ENCODE measurements around the gene CENPK.
"Not testable (repeated sequence)": the region's sequence is repeated elsewhere in the genome, so short reads cannot be mapped to it uniquely, and the experiment has no call there.

The CENPK gene, protein sequence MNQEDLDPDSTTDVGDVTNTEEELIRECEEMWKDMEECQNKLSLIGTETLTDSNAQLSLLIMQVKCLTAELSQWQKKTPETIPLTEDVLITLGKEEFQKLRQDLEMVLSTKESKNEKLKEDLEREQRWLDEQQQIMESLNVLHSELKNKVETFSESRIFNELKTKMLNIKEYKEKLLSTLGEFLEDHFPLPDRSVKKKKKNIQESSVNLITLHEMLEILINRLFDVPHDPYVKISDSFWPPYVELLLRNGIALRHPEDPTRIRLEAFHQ

DNA sequence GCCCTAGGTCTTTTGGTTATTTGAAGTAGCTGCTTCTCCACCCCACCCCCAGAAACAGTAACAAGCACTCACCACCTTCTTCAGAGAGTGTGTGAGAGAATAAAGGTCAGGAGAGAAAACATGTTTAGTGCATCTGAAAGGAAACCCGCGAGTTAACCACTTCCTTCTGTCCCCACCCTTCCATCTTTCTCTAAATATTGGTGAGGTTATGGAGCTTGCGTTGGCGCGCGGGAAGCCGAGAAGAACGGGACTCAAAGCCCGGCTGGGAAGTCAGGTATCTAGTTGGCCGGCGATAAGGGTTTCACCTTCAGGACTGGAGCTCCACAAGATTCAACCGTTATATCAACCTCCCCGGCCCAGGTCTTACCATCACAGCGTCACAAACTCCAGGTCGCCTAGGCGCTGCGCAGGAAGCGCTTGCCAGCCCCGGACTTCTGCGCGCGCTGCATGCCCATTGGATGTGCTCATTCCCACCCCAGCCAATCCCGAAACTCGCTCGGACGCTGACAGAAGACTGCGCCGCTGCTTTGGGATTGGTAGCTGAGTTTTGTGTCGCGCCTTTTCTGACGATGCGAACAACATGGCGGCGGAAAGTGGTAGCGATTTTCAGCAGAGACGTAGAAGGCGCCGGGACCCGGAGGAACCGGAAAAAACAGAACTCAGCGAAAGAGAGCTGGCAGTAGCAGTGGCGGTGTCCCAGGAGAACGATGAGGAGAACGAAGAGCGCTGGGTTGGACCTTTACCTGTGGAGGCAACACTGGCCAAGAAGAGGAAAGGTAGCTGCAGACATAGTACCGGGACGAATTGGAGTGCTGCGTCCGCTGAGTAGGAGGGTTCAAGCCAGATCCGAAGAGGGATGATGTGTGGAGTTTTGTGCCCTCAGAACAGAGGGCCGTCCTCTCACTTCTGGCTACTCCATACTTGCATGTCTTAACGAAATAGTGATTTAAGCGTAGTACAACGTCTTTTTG is at the start of gene CENPK, which contains the start of gene PPWD1:
Gene CENPK, minus strand, starts transcription at position 438 of the 971 bp plus-strand sequence. CDS start 8,261 bp downstream, outside the sequence.
Gene PPWD1, plus strand, starts transcription at position 566 of the 971 bp plus-strand sequence. Its CDS starts 15 bp downstream, at position 581.
- ChIA-PET POLR2A (interaction anchor here (0.6 to 1.8 kb wide), 16 partner anchors 9 to 931 kb away, joined by 3 to 10 read pairs (median 4); partner anchors contain the start of genes ADAMTS6, SREK1 and TRIM23), CTCF (no interaction called here)

DNA sequence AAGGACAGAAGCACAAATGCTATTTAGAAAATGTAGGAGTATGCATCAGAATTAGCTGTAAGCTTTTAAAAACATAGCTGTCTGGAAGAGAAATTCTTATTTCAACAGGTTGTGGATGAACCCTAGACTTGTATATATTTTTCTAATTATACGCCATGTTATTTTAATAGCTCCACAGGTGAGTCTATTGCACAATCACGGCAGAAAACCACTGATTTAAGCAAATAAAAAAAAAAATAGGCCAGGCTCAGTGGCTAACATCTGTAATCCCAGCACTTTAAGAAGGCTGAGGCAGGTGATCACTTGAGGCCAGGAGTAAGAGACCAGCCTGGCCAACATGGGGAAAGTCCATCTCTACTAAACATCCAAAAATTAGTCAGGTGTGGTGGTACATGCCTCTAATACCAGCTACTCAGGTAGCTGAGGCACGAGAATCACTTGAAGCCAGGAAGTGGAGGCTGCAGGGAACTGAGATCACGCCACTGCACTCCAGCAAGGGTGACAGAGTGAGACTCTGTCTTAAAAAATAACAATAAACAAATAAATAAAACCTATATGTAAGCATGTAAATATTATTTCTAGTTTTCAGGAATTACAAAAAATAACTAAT is 49.4 kb upstream of the CENPK start:
- no peak for TF ChIP-seq ZNF384 (IDR thresholded peaks at IDR 0.05)
- TF ChIP-seq TARDBP (IDR thresholded peaks at IDR 0.05), result no peak
- no peak for TF ChIP-seq HDGF (IDR thresholded peaks at IDR 0.05; ENCODE audit: borderline replicate concordance)
- TF ChIP-seq FOXK2 (IDR thresholded peaks at IDR 0.05), result no peak
- no peak for TF ChIP-seq SUZ12 (IDR thresholded peaks at IDR 0.05)
- no peak for TF ChIP-seq BHLHE40 (IDR thresholded peaks at IDR 0.05; ENCODE audit: borderline replicate concordance)
- TF ChIP-seq FOXA1 (IDR thresholded peaks at IDR 0.05), result no peak
- TF ChIP-seq, protein P1, sequence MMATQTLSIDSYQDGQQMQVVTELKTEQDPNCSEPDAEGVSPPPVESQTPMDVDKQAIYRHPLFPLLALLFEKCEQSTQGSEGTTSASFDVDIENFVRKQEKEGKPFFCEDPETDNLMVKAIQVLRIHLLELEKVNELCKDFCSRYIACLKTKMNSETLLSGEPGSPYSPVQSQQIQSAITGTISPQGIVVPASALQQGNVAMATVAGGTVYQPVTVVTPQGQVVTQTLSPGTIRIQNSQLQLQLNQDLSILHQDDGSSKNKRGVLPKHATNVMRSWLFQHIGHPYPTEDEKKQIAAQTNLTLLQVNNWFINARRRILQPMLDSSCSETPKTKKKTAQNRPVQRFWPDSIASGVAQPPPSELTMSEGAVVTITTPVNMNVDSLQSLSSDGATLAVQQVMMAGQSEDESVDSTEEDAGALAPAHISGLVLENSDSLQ (IDR thresholded peaks at IDR 0.05), result no peak
- TF ChIP-seq LEF1 (IDR thresholded peaks at IDR 0.05; ENCODE audit: borderline replicate concordance), result no peak
- no peak for TF ChIP-seq SP1 (IDR thresholded peaks at IDR 0.05)
- TF ChIP-seq ARNT (IDR thresholded peaks at IDR 0.05), result no peak
- no peak for TF ChIP-seq FOXM1 (IDR thresholded peaks at IDR 0.05; ENCODE audit: borderline replicate concordance)
- TF ChIP-seq L3MBTL2 (conservative IDR thresholded peaks at IDR 0.05), result no peak
- no peak for TF ChIP-seq CTBP1 (IDR thresholded peaks at IDR 0.05; ENCODE audit: borderline replicate concordance)
- no peak for TF ChIP-seq ELF4 (IDR thresholded peaks at IDR 0.05)

More for the DNA sequence above, at the start of gene CENPK, which contains the start of gene PPWD1:
- DNase-seq (ENCODE audit: extremely low spot score), result peak; percentile 92
- TF ChIP-seq ELF4 (IDR thresholded peaks at IDR 0.05), result peak; percentile 52
- no peak; the same call in 1 of the 2 replicates for TF ChIP-seq FOXM1 (IDR thresholded peaks at IDR 0.05; ENCODE audit: borderline replicate concordance)
- peak; percentile 93 for TF ChIP-seq NFRKB (IDR thresholded peaks at IDR 0.05)
- TF ChIP-seq LEF1 (IDR thresholded peaks at IDR 0.05; ENCODE audit: borderline replicate concordance), result no peak
- no peak for TF ChIP-seq CTBP1 (IDR thresholded peaks at IDR 0.05; ENCODE audit: borderline replicate concordance)
- TF ChIP-seq TARDBP (IDR thresholded peaks at IDR 0.05), result no peak
- no peak for TF ChIP-seq BHLHE40 (IDR thresholded peaks at IDR 0.05; ENCODE audit: borderline replicate concordance)
- peak; percentile 95 for TF ChIP-seq L3MBTL2 (conservative IDR thresholded peaks at IDR 0.05)
- TF ChIP-seq, protein P1 (IDR thresholded peaks at IDR 0.05), result no peak
- no peak for TF ChIP-seq FOXK2 (IDR thresholded peaks at IDR 0.05)
- no peak for TF ChIP-seq ARNT (IDR thresholded peaks at IDR 0.05)
- TF ChIP-seq SUZ12 (IDR thresholded peaks at IDR 0.05), result no peak
- no peak for TF ChIP-seq SP1 (IDR thresholded peaks at IDR 0.05)
- no peak for TF ChIP-seq ZNF384 (IDR thresholded peaks at IDR 0.05)
- TF ChIP-seq FOXA1 (IDR thresholded peaks at IDR 0.05), result no peak
- no peak for TF ChIP-seq HDGF (IDR thresholded peaks at IDR 0.05; ENCODE audit: borderline replicate concordance)

DNA sequence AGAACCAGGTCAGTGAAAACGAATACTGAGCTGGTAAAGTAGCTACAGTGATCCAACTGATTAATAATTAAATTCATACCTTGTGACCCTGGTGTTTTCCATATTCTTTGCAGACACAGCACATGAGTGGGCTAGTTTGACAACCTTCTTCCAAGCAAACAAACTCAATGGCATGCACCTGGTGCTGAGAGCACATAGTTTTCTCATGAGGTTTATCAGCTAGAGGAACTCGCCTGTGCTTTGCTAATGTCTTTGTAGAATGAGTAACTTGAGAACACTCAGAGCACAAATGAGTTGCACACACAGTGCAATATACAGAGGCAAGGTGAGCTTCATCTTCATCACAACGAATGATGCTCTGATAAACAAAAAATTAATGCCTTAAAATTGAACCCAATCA is 48.6 kb upstream of the CENPK start:
- CTCF ChIA-PET, result no interaction called here
- TF ChIP-seq ARNT (IDR thresholded peaks at IDR 0.05) (no peak), NFRKB (IDR thresholded peaks at IDR 0.05) (no peak), FOXA1 (IDR thresholded peaks at IDR 0.05) (no peak), FOXM1 (IDR thresholded peaks at IDR 0.05; ENCODE audit: borderline replicate concordance) (no peak), LEF1 (IDR thresholded peaks at IDR 0.05; ENCODE audit: borderline replicate concordance) (no peak), ZNF384 (IDR thresholded peaks at IDR 0.05) (no peak), FOXK2 (IDR thresholded peaks at IDR 0.05) (no peak), TARDBP (IDR thresholded peaks at IDR 0.05) (no peak), ELF4 (IDR thresholded peaks at IDR 0.05) (no peak), HDGF (IDR thresholded peaks at IDR 0.05; ENCODE audit: borderline replicate concordance) (no peak)
- TF ChIP-seq, protein P1 (IDR thresholded peaks at IDR 0.05), result no peak
- no peak for DNase-seq (ENCODE audit: extremely low spot score)
- POLR2A ChIA-PET, result interaction anchor here (0.6 to 0.8 kb wide), 2 partner anchors 10 to 12 kb away, joined by 3 read pairs; partner anchors contain the start of gene TRIM23

More for the DNA sequence above, 49.4 kb upstream of the CENPK start:
- ChIA-PET CTCF (no interaction called here), POLR2A (interaction anchor here (0.8 kb wide), 1 partner anchor 9 kb away, joined by 3 read pairs; no protein-coding TSS in a partner anchor)
- DNase-seq (ENCODE audit: extremely low spot score), result no peak

DNA sequence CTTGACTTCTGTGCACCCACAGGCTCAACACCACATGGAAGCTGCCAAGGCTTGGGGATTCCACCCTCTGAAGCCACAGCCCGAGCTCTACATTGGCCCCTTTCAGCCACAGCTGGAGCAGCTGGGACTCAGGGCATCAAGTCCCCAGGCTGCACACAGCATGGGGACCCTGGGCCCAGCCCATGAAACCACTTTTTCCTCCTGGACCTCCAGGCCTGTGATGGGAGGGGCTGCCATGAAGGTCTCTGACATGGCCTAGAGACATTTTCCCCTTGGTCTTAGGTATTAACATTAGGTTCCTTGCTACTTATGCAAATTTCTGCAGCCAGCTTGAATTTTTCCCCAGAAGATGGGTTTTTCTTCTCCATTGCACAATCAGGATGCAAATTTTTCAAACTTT is 38.8 kb upstream of the CENPK start:
- DNase-seq (ENCODE audit: extremely low spot score); POLR2A ChIA-PET; CTCF ChIA-PET: not testable (repeated sequence)

DNA sequence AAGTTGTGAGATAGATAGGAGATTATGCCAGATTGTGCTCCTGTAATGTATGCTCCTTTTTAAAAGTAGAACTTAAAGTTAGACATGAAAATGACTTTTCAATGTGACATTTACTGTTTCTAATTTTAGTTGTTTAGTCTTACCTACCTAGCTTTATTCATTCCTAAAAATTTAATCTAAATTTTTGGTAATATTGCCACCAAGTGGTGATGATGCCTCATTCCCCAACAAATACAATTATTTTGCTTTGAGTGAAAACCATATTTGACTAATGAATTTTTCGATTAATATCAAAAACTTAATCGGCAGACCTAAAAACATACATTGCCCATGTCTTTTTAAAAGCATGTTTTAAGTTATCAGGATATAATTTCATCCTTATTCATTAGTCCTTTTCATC is 25.7 kb upstream of the CENPK start:
- no peak for DNase-seq (ENCODE audit: extremely low spot score)
- TF ChIP-seq LEF1 (IDR thresholded peaks at IDR 0.05; ENCODE audit: borderline replicate concordance) (no peak), FOXA1 (IDR thresholded peaks at IDR 0.05) (no peak), SUZ12 (IDR thresholded peaks at IDR 0.05) (no peak), ZNF384 (IDR thresholded peaks at IDR 0.05) (no peak)
- CTCF ChIA-PET, result no interaction called here
- POLR2A ChIA-PET, result no interaction called here
